Astrocyte (in vitro differentiated cells and primary cell): Measurements from ENCODE around the gene TP53.

Source experiments
- EZH2 ChIP-seq: IDR thresholded peaks from 2 replicates; pipeline ENCODE4 v1.6.1; 2012; ENCODE audit warnings: mild to moderate bottlenecking, low read length, inconsistent platforms; ENCODE audit not compliant: insufficient read depth
- TF ChIP-seq, protein P1 (sequence below): IDR thresholded peaks from 2 replicates; pipeline ENCODE4 v1.5.1; 2011; ENCODE audit warnings: low read depth, mild to moderate bottlenecking, inconsistent platforms, low read length, moderate library complexity; ENCODE audit not compliant: insufficient read depth

DNA sequence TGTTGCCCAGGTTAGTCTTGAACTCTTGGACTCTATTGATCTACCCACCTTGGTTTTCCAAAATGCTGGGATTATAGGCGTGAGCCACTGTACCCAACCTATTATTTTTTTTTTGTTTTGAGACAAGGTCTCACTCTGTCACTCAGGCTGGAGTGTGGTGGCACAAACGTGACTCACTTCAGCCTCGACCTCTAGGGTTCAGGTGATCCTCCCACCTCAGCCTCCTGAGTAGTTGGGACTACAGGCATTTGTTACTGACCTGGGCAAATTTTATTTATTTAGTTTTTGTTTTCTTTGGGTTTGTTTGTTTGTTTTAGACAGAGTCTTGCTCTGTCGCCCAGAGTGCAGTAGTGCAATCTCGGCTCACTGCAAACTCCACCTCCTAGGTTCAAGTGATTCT is 63.6 kb downstream of the TP53 start:
- TF ChIP-seq, protein P1, sequence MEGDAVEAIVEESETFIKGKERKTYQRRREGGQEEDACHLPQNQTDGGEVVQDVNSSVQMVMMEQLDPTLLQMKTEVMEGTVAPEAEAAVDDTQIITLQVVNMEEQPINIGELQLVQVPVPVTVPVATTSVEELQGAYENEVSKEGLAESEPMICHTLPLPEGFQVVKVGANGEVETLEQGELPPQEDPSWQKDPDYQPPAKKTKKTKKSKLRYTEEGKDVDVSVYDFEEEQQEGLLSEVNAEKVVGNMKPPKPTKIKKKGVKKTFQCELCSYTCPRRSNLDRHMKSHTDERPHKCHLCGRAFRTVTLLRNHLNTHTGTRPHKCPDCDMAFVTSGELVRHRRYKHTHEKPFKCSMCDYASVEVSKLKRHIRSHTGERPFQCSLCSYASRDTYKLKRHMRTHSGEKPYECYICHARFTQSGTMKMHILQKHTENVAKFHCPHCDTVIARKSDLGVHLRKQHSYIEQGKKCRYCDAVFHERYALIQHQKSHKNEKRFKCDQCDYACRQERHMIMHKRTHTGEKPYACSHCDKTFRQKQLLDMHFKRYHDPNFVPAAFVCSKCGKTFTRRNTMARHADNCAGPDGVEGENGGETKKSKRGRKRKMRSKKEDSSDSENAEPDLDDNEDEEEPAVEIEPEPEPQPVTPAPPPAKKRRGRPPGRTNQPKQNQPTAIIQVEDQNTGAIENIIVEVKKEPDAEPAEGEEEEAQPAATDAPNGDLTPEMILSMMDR, result no peak
- no peak for TF ChIP-seq EZH2
